SK-N-SH (cell line): ENCODE measurements around the gene CPZ.

Experiments
- GABPA ChIP-seq: IDR thresholded peaks from 2 replicates; pipeline ENCODE4 v1.4.0; 2012; ENCODE audit warnings: low read depth, mild to moderate bottlenecking
- IRF3 ChIP-seq: fragments of 150-350 bp; IDR thresholded peaks from 2 replicates; pipeline ENCODE4 v1.6.1; 2016; ENCODE audit warnings: mild to moderate bottlenecking, low read depth, low read length
- MXI1 ChIP-seq: IDR thresholded peaks from 2 replicates; pipeline ENCODE4 v1.6.1; 2012; ENCODE audit warnings: mild to moderate bottlenecking, low read depth, low read length, improper control_type of control experiment
- POLR2AphosphoS5 ChIP-seq: IDR thresholded peaks from 2 replicates; pipeline ENCODE4 v1.6.1; 2012; ENCODE audit warnings: low read depth, low read length
- RAD21 ChIP-seq: IDR thresholded peaks from 2 replicates; pipeline ENCODE4 v1.6.1; 2012; ENCODE audit warnings: mild to moderate bottlenecking, low read length
- RFX5 ChIP-seq: IDR thresholded peaks from 2 replicates; pipeline ENCODE4 v1.6.1; 2012; ENCODE audit warnings: mild to moderate bottlenecking, improper control_type of control experiment, low read length
- SMC3 ChIP-seq: IDR thresholded peaks from 2 replicates; pipeline ENCODE4 v1.6.1; 2012; ENCODE audit warnings: low read depth, low read length, improper control_type of control experiment
- TEAD4 ChIP-seq: IDR thresholded peaks from 2 replicates; pipeline ENCODE4 v1.4.0; 2012; ENCODE audit warnings: mild to moderate bottlenecking, borderline replicate concordance; ENCODE audit not compliant: insufficient read depth
- YY1 ChIP-seq: IDR thresholded peaks from 2 replicates; pipeline ENCODE4 v1.4.0; 2012; ENCODE audit warnings: low read depth, mild to moderate bottlenecking
- TF ChIP-seq, protein P1 (sequence below): fragments of 200-600 bp; sonication (generic); IDR thresholded peaks from 2 replicates; pipeline ENCODE4 v1.6.1; 2017; ENCODE audit warnings: antibody characterized with exemption, mild to moderate bottlenecking, moderate library complexity
- TF ChIP-seq, protein P2 (sequence below): IDR thresholded peaks from 2 replicates; pipeline ENCODE4 v1.4.0; 2012; ENCODE audit warnings: low read depth
- TF ChIP-seq, protein P3 (sequence below): IDR thresholded peaks from 2 replicates; pipeline ENCODE4 v1.6.1; 2012; ENCODE audit warnings: mild to moderate bottlenecking, low read depth, low read length, moderate library complexity
- TF ChIP-seq, protein P4 (sequence below): IDR thresholded peaks from 2 replicates; pipeline ENCODE4 v1.4.0; 2012; ENCODE audit warnings: low read depth, borderline replicate concordance

- no peak for TF ChIP-seq RFX5
- TF ChIP-seq YY1 = no peak
- TF ChIP-seq, protein P1, sequence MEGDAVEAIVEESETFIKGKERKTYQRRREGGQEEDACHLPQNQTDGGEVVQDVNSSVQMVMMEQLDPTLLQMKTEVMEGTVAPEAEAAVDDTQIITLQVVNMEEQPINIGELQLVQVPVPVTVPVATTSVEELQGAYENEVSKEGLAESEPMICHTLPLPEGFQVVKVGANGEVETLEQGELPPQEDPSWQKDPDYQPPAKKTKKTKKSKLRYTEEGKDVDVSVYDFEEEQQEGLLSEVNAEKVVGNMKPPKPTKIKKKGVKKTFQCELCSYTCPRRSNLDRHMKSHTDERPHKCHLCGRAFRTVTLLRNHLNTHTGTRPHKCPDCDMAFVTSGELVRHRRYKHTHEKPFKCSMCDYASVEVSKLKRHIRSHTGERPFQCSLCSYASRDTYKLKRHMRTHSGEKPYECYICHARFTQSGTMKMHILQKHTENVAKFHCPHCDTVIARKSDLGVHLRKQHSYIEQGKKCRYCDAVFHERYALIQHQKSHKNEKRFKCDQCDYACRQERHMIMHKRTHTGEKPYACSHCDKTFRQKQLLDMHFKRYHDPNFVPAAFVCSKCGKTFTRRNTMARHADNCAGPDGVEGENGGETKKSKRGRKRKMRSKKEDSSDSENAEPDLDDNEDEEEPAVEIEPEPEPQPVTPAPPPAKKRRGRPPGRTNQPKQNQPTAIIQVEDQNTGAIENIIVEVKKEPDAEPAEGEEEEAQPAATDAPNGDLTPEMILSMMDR = no peak
- no peak for TF ChIP-seq SMC3
- no peak for TF ChIP-seq TEAD4
- TF ChIP-seq POLR2AphosphoS5 = no peak
- TF ChIP-seq MXI1 = no peak
- TF ChIP-seq, protein P2, sequence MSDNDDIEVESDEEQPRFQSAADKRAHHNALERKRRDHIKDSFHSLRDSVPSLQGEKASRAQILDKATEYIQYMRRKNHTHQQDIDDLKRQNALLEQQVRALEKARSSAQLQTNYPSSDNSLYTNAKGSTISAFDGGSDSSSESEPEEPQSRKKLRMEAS = no peak
- TF ChIP-seq, protein P3, sequence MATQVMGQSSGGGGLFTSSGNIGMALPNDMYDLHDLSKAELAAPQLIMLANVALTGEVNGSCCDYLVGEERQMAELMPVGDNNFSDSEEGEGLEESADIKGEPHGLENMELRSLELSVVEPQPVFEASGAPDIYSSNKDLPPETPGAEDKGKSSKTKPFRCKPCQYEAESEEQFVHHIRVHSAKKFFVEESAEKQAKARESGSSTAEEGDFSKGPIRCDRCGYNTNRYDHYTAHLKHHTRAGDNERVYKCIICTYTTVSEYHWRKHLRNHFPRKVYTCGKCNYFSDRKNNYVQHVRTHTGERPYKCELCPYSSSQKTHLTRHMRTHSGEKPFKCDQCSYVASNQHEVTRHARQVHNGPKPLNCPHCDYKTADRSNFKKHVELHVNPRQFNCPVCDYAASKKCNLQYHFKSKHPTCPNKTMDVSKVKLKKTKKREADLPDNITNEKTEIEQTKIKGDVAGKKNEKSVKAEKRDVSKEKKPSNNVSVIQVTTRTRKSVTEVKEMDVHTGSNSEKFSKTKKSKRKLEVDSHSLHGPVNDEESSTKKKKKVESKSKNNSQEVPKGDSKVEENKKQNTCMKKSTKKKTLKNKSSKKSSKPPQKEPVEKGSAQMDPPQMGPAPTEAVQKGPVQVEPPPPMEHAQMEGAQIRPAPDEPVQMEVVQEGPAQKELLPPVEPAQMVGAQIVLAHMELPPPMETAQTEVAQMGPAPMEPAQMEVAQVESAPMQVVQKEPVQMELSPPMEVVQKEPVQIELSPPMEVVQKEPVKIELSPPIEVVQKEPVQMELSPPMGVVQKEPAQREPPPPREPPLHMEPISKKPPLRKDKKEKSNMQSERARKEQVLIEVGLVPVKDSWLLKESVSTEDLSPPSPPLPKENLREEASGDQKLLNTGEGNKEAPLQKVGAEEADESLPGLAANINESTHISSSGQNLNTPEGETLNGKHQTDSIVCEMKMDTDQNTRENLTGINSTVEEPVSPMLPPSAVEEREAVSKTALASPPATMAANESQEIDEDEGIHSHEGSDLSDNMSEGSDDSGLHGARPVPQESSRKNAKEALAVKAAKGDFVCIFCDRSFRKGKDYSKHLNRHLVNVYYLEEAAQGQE = no peak
- TF ChIP-seq, protein P4, sequence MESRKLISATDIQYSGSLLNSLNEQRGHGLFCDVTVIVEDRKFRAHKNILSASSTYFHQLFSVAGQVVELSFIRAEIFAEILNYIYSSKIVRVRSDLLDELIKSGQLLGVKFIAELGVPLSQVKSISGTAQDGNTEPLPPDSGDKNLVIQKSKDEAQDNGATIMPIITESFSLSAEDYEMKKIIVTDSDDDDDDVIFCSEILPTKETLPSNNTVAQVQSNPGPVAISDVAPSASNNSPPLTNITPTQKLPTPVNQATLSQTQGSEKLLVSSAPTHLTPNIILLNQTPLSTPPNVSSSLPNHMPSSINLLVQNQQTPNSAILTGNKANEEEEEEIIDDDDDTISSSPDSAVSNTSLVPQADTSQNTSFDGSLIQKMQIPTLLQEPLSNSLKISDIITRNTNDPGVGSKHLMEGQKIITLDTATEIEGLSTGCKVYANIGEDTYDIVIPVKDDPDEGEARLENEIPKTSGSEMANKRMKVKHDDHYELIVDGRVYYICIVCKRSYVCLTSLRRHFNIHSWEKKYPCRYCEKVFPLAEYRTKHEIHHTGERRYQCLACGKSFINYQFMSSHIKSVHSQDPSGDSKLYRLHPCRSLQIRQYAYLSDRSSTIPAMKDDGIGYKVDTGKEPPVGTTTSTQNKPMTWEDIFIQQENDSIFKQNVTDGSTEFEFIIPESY = no peak
- no peak for TF ChIP-seq IRF3
- TF ChIP-seq GABPA = no peak
- TF ChIP-seq RAD21 = no peak
These were observed 26.6 kb downstream of the CPZ start for GRCh38 chr4:8618961-8619720.
